ENCODE measurements around the gene CARF. TPM values are rescaled to one million over a fixed set of nuclear protein-coding genes. Genes with fewer than 3 reads are reported as not detected.

The CARF gene
- total RNA-seq, 1 experiment from 2014 or later = 4.9 TPM

DNA sequence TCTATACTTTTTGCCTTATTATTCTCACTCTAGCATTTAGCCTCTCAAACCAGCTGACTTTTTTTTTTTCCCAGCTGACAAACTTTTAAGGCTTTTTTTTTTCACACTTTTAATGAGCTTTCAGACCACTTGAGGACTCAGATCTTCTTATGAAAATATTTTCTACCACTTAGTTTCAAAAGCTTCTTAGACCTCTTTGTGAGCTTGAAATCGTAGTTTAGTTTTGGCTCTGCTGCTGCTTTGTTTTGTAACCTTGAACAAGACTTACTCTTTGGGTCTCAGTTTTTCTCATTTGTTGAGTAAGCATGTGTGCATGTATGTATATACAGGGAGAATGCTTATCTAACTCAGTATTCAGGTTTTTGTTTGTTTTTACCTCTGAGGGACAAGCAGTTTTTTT is 106.1 kb downstream of the CARF start:
- TF ChIP-seq, protein P1, sequence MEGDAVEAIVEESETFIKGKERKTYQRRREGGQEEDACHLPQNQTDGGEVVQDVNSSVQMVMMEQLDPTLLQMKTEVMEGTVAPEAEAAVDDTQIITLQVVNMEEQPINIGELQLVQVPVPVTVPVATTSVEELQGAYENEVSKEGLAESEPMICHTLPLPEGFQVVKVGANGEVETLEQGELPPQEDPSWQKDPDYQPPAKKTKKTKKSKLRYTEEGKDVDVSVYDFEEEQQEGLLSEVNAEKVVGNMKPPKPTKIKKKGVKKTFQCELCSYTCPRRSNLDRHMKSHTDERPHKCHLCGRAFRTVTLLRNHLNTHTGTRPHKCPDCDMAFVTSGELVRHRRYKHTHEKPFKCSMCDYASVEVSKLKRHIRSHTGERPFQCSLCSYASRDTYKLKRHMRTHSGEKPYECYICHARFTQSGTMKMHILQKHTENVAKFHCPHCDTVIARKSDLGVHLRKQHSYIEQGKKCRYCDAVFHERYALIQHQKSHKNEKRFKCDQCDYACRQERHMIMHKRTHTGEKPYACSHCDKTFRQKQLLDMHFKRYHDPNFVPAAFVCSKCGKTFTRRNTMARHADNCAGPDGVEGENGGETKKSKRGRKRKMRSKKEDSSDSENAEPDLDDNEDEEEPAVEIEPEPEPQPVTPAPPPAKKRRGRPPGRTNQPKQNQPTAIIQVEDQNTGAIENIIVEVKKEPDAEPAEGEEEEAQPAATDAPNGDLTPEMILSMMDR (IDR thresholded peaks at IDR 0.05; ENCODE audit: insufficient read depth in 1 of 2, low read depth in 1 of 2, low read length in 1 of 2, severe bottlenecking in 1 of 2, unreplicated experiment in 1 of 2) = no peak
- ChIA-PET POLR2A (interaction anchor here (0.6 kb wide), 1 partner anchor 40 kb away, joined by 5 read pairs; no protein-coding TSS in a partner anchor), CTCF (no interaction called here)
- DNase-seq = no peak
- peaks cover 31% of the 10 kb centered on the region for H3K36me3 Mint-ChIP-seq (ENCODE audit: insufficient read depth, unreplicated experiment)
- H3K9me3 Mint-ChIP-seq (ENCODE audit: unreplicated experiment) = no peaks in the 10 kb centered on the region
- H3K4me3 ChIP-seq (ENCODE audit: low read depth, low read length) = no peak overlapping the region
- peak overlapping the region; percentile 70 for H3K4me3 Mint-ChIP-seq (ENCODE audit: unreplicated experiment)
- H3K27me3 ChIP-seq (replicated peaks; ENCODE audit: control insufficient read depth, insufficient read depth, low read length) = no peaks in the 10 kb centered on the region
- H3K27me3 Mint-ChIP-seq (ENCODE audit: insufficient read depth, unreplicated experiment) = no peaks in the 10 kb centered on the region
- peaks cover 27% of the 10 kb centered on the region for H3K4me1 Mint-ChIP-seq (ENCODE audit: low read depth, unreplicated experiment)
- no peaks in the 10 kb centered on the region for H3K9me3 ChIP-seq
- H3K4me1 ChIP-seq = peaks cover 29% of the 10 kb centered on the region
- H3K27ac Mint-ChIP-seq (ENCODE audit: unreplicated experiment) = peak overlapping the region; percentile 39
- no peaks in the 10 kb centered on the region for H3K36me3 ChIP-seq (ENCODE audit: control insufficient read depth, insufficient read depth, low read length)
- intact Hi-C loops (cut with micrococcal nuclease; ENCODE audit: unreplicated experiment) = no loop called here
- BruUV-seq (replicated peaks) = no TSS peak

DNA sequence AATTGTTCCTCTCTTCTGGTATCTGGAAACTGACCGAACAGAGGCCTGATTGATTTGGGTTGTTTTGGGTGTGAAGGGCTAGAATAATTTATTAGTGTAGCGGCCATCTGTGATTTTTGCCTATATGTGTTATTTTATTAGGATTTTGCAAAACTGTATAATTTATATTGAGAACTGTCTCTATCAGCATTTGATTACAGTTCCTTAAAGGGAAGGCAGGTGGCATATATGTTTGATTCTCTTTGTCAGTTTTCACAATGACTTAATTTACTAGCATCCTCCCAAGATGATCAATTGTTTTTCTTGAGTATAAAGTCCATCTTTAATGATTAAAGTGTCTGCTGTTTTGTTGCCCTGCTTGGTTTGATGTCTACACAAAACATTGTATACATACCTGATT is 107.1 kb downstream of the CARF start:
- no peaks in the 10 kb centered on the region for H3K27me3 Mint-ChIP-seq (ENCODE audit: insufficient read depth, unreplicated experiment)
- peaks cover 34% of the 10 kb centered on the region for H3K4me1 Mint-ChIP-seq (ENCODE audit: low read depth, unreplicated experiment)
- Histone ChIP-seq H3K36me3 (ENCODE audit: control insufficient read depth, insufficient read depth, low read length) (no peaks in the 10 kb centered on the region), H3K4me3 (ENCODE audit: low read depth, low read length) (no peak overlapping the region), H3K27me3 (replicated peaks; ENCODE audit: control insufficient read depth, insufficient read depth, low read length) (no peaks in the 10 kb centered on the region), H3K4me1 (peaks cover 29% of the 10 kb centered on the region), H3K9me3 (no peaks in the 10 kb centered on the region)
- ChIA-PET CTCF (no interaction called here), POLR2A (no interaction called here)
- BruUV-seq (replicated peaks) = no TSS peak
- no peaks in the 10 kb centered on the region for H3K9me3 Mint-ChIP-seq (ENCODE audit: unreplicated experiment)
- no peak for DNase-seq
- intact Hi-C loops (cut with micrococcal nuclease; ENCODE audit: unreplicated experiment) = no loop called here
- peaks cover 39% of the 10 kb centered on the region for H3K36me3 Mint-ChIP-seq (ENCODE audit: insufficient read depth, unreplicated experiment)
- TF ChIP-seq, protein P1 (IDR thresholded peaks at IDR 0.05; ENCODE audit: insufficient read depth in 1 of 2, low read depth in 1 of 2, low read length in 1 of 2, severe bottlenecking in 1 of 2, unreplicated experiment in 1 of 2) = no peak
- peak overlapping the region; percentile 70 for H3K4me3 Mint-ChIP-seq (ENCODE audit: unreplicated experiment)
- H3K27ac Mint-ChIP-seq (ENCODE audit: unreplicated experiment) = no peak overlapping the region

DNA sequence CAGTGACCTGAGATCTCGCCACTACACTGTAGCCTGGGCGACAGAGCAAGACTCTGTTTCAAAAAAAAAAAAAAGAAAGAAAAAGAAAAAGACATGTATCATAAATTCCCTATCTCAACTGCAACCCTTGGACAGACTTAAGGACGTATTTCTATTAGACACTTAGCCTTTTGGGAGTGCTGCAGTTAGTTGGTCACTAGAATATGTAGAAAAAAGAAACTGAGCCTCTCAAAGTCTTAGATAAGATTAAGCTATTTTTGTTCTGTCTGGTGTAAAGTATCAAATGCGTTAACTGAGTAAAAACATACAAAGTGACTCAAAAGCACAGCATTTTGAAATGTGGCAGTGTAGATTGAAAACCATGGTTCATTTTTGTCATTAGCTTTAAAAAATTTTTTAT is 109.9 kb downstream of the CARF start:
- intact Hi-C loops (cut with micrococcal nuclease; ENCODE audit: unreplicated experiment) = no loop called here
- ChIA-PET CTCF (no interaction called here), POLR2A (no interaction called here)
- BruUV-seq (replicated peaks) = no TSS peak
- no peak for DNase-seq
- Histone ChIP-seq H3K9me3 (no peaks in the 10 kb centered on the region), H3K36me3 (ENCODE audit: control insufficient read depth, insufficient read depth, low read length) (no peaks in the 10 kb centered on the region), H3K4me1 (peaks cover 13% of the 10 kb centered on the region), H3K27me3 (replicated peaks; ENCODE audit: control insufficient read depth, insufficient read depth, low read length) (no peaks in the 10 kb centered on the region), H3K4me3 (ENCODE audit: low read depth, low read length) (no peak overlapping the region)
- Mint-ChIP-seq H3K4me3 (ENCODE audit: unreplicated experiment) (no peak overlapping the region), H3K27ac (ENCODE audit: unreplicated experiment) (no peak overlapping the region), H3K4me1 (ENCODE audit: low read depth, unreplicated experiment) (peaks cover 34% of the 10 kb centered on the region), H3K36me3 (ENCODE audit: insufficient read depth, unreplicated experiment) (peaks cover 33% of the 10 kb centered on the region), H3K27me3 (ENCODE audit: insufficient read depth, unreplicated experiment) (no peaks in the 10 kb centered on the region), H3K9me3 (ENCODE audit: unreplicated experiment) (no peaks in the 10 kb centered on the region)
- TF ChIP-seq, protein P1 (IDR thresholded peaks at IDR 0.05; ENCODE audit: insufficient read depth in 1 of 2, low read depth in 1 of 2, low read length in 1 of 2, severe bottlenecking in 1 of 2, unreplicated experiment in 1 of 2) = no peak
